HG02763 (cell line): ENCODE results near the gene DIP2A.
"Not testable (repeated sequence)": the region's sequence is repeated elsewhere in the genome, so short reads cannot be mapped to it uniquely, and the experiment has no call there.

ENCODE experiments used
- ATAC-seq: cut with Tn5 transposase; IDR thresholded peaks from one replicate; pipeline ENCODE4 v1.9.1; 2021; ENCODE audit warnings: mild to moderate bottlenecking, moderate library complexity; ENCODE audit not compliant: unreplicated experiment

The DIP2A gene

DNA sequence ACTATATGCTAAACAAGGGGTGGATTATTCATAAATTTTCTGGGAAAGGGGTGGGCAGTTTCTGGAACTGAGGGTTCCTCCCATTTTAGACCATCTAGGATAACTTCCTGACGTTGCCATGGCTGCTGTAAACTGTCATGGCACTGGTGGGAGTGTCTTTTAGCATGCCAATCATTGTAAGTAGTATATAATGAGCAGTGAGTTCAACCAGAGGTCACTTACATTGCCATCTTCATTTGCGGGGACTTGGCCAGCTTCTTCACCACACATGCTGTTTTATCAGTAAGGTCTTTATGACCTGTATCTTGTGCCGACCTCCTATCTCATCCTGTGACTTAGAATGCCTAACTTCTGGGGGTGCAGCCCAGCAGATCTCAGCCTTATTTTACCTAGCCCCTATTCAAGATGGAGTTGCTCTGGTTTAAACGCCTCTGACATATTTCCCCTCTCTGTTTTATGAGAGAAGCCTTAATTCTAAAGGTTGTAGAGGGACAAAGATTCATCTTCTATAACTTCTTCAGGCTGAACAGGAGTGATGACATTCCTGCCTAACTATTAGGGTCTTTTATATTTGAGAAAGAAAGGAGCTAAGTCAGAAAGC is 60.4 kb downstream of the DIP2A start:
- ATAC-seq: no peak

DNA sequence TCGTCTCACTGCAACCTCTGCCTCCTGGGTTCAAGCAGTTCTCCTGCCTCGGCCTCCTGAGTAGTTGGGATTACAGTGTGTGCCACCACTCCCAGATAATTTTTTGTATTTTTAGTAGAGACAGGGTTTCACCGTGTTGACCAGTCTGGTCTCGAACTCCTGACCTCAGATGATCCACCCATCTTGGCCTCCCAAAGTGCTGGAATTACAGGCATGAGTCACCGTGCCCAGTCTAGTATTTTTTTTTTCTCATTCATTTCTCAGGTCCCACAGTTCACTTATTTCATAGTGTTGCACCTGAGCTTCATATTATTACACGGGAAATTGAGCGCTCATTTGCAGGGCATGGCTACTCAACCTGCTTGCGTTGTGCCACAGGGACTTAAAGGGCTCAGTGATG is 68.7 kb downstream of the DIP2A start:
- not testable (repeated sequence) for ATAC-seq

GRCh38 chr21:46527801-46528200 is 69.1 kb downstream of the DIP2A start:
- no peak for ATAC-seq

DNA sequence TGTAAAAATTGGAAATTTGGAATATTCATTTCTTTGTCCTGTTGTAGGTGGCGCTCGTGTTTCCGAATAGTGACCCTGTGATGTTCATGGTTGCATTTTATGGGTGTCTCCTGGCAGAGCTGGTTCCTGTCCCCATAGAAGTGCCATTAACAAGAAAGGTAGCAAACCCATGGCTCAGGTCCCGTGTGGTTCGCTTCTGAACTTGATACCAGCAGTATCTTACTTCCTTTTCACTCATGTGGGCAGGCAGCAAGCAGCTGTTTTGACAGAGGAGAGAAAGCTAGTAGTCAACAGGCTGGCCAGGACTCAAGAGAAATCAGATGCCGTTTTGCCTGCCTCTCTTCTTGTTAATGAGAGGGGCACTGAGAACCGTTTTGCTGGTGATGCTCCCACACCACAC is 73.4 kb downstream of the DIP2A start:
- no peak for ATAC-seq

- ATAC-seq: no peak
These were observed 78.3 kb downstream of the DIP2A start for GRCh38 chr21:46537026-46537425.

DNA sequence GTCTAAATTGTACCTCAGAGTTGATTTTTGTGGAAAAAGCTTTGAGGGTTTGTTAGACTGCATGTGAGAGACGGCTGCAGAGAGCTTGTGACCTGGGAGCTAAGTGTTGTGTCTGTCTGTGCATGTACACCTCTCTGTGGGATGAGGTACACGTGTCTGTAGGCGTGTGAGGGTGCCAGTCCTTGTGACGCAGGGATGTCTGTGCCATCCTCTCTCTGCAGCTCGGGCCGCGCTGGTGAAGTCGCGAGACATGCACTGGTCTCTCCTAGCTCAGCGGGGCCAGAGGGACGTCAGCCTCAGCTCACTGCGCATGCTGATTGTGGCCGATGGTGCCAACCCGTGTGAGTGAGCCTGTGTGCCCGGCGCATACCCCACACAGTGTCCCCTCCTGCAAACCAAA is 79.6 kb downstream of the DIP2A start:
- ATAC-seq: no peak

DNA sequence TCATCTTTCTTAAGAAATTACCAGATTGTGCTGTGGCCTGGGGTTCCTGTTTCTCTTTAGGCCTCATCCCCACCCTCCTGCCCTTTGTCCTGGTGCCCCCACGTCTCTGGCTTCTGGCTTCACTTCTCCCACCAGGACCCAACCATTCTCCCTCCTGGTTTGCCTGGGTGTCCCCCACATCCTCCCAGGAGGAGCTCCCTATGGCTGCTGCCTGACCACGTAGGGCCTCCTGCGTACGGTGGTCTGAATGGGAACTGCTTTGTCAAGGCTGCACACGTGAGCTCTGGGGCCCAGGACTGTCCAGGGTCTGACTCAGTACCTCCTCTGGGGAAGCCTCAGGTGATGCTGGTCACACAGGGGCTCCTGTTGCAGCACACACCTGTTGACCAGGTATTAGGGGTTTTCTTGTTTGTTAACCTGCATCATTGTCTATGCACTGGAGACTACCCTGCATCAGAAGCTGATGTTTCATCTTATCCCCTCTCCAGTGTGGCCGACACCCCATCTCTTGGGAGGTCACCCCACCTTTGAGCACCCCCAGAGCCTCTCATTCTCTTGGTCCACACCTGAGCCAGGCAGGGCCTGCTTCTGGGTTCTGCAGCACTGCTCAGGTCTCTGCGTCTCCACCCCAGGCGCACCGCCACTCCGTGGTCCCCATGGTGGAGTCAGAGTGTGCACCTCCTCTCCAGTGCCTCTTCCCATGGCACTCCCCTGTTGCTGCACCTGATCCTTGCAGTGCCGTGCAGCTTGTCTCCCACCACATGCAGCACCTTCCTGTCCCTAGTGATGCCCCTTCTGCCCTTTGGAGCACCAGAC is 80.4 kb downstream of the DIP2A start:
- no peak for ATAC-seq

DNA sequence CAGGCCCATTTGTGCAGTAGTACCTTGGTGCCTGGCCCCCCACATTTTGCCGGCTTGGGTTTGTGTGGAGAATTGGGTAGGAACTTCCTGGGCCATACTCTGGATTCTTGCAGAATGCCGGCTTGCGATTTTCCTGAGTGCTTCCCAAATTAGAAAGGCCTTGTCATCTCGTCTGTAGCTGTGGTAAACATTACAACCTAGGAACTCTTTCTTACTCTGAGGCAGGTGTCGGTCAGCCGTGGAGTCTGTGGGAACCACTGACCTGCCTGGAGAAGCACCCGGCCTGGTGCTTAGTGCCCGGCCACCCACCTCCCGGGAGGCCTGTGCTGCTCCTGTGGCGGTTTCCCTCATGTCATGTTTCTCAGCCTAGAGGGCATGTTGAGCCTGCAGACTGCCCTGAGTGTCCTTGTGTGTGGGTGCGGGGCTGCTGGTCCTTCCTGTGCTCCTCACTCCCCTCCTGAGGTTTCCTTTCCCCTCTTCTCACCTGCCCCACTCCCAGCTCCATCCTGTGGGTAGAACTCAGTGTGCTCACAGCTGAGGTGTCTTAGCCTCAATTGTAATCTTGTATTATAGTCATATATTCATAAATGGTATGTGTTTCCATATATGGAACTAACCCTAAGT is 81.5 kb downstream of the DIP2A start:
- no peak for ATAC-seq

DNA sequence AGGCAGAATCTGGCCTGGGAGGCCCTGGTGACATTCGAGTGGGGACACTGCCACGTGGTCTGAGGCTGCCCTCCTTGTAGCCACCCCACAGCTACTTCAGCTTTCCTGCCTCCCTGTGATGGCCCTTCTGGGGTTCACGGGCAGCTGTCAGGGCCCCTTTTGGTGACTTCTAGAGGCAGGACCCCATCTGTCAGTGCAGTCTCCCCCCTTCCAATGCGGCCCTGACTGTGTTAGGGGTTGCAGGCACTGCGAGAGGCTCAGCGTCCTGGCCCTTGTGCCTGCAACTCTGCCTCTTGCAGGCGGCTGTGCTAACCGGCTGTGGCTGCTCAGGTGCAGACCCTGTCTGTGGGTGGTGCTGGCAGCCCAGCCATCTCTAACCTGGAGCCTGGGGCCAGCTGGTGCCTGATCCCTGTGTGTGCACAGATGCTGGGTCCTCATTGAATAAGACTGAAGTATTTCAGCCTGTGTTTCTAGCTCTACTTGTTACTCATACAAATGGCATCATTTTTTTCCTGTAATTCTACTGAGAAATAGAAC is 84.0 kb downstream of the DIP2A start:
- ATAC-seq: no peak

DNA sequence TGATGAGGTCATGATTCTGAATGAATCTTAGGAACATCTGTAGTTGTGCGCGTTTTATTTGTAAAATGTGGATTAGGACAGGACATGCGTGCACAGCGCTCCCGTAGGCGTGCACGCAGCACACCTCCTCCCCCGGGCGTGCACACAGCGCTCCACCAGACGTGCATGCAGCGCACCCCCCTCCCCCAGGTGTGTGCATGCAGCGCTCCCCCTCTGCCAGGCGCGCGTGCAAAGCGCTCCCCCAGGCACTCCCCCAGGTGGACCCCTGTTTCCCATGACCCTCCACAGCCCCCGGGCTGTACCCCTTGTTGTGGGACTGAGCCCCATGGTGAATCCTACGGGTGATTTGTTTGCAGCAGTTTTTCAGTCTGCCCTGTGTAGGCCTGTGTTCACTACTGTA is 84.6 kb downstream of the DIP2A start:
- no peak for ATAC-seq

DNA sequence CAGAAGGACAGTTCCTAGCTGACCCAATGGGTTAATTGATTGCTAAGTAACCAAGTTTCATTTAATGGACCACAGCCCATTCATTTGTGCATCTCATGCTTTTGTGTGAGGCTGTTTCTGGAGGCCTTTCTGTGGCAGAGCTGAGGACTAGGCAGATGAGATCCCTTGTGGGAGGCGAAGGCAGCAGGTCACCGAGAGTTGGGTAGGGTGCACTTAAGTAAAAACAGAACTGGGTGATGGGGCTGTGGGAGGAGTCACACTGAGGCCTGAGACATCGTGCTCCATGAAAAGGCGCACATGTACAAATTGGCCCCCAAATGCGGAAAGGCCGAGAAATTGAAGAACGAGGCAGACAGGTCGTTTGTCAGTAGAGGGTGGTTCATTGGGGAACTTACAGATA is 85.3 kb downstream of the DIP2A start:
- ATAC-seq: no peak

DNA sequence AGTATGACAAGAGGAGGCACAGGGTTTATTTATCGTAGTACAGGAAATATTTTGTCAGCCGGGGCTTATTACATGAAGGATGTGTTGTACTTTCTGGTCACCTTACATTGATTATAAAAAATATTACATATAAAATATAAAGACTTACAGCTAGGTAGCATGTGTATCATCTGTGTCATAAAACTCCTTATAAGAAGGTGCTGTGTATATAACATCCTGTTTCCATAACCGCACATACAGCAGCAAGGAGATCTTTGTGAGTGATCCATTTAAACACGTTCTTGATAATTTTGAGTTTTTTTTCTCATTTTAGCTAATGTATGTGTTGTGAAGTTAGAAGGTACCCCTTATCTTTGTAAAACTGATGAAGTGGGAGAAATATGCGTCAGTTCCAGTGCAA is 86.1 kb downstream of the DIP2A start:
- no peak for ATAC-seq

GRCh38 chr21:46545363-46545762 is 86.7 kb downstream of the DIP2A start:
- no peak for ATAC-seq

- ATAC-seq: no peak
These were observed 87.2 kb downstream of the DIP2A start for GRCh38 chr21:46545911-46546310.

GRCh38 chr21:46546799-46547198 is 88.1 kb downstream of the DIP2A start:
- ATAC-seq: no peak

DNA sequence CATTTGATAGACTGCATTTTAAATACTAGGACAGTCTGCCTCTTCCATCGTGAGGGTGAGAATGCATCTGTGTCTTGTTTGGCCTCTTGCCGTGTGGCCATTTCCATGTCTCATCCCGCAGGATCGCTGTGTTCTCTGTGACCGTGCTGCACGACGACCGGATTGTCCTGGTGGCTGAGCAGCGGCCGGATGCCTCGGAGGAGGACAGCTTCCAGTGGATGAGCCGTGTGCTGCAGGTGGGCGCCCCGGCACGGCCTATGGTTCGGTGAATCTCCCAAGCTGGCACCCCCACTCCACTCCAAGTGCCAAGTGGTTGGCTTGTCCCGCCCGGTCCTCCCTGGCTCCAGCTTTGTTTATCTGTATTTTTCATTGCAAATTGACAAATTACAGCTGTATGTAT is 91.0 kb downstream of the DIP2A start:
- ATAC-seq: no peak

- ATAC-seq: no peak
These were observed 91.6 kb downstream of the DIP2A start for GRCh38 chr21:46550116-46550941.

GRCh38 chr21:46551636-46552241 is 93.0 kb downstream of the DIP2A start:
- no peak for ATAC-seq

DNA sequence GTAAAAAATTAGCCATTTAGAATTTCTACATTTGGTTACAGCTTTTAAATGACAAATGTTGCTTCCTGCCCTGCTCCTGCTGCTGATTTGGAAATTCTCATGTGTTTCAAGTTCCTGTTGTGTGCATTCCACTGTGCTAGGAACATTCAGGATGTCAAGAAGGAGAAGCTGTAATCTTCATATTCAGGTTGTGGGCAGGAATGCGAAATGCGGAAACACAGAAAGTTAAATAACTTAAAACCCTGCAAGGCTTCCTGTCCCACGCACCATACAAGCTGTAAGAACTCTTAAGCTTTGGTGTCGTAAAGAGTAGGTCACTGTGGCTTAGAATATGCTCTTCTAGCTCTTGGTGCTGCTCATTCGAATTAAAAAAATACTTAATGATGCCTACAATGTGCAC is 93.6 kb downstream of the DIP2A start:
- ATAC-seq: no peak

- ATAC-seq: no peak
These were observed 94.2 kb downstream of the DIP2A start for GRCh38 chr21:46552865-46553379.
